ENCODE measurements around the gene TMEM80. TPM values are rescaled to one million over a fixed set of nuclear protein-coding genes. Genes with fewer than 3 reads are reported as not detected.
A peak's percentile ranks its signal among the peaks of the same experiment; 100 is the strongest.

The TMEM80 gene
- total and polyA plus RNA-seq, 9 of the 15 experiments (the other 6 are each of a cell fraction or from before 2014, with no cell fraction given), result 5.1 to 30.1 (median 12.4) TPM

DNA sequence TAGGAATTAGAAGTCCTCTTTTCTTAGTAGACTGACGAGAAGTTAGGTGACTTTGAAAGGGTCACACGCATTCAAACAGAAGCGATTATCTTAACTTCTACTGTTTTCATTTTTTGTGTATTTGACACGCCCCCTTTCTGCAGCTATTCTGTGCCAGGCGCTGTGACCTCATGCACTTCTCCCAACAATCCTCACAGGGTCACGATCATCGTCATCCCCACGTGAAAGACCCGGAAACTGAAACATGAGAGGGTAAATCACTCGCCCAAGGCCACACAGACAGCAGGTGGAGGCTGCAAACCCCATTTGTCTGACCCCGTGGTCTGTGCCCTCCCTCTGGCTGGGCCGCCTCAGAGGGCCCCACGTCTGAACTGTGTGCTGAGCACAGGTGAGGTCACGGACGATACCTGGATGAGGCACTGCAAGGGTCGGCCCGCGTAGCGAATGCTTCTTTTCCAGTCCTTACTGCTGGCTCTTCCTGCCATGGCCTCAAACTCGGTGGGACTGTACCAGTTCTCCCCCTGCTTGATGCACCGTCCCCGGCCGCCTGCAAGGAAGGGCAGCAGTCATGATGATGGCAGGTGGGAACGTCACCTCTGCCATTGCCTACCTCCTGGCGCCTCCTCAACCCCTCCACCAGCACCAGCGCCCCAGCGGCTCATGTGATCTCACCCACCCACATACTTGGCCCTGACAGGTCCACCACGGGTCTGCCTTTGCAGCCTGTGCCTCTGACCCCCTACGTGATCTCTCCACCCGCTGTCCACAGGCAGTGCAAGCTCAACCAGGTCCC is 9.0 kb upstream of the TMEM80 start:
- H3K4me1 ChIP-seq (replicated peaks in 1 of 2; ENCODE audit: control insufficient read depth in 2 of 2, insufficient read depth in 2 of 2, low read length in 2 of 2), result peaks cover 12 to 16% of the 10 kb centered on the region in 2 experiments
- no peaks in the 10 kb centered on the region for H3K9me3 ChIP-seq (replicated peaks; ENCODE audit: control insufficient read depth, insufficient read depth, low read depth, low read length)
- intact Hi-C loops (cut with micrococcal nuclease) (no loop called here), in situ Hi-C loops (cut with MboI) (no loop called here)
- DNase-seq (ENCODE audit: extremely low read depth in 1 of 4, low spot score in 3 of 4) (no peak), FAIRE-seq (no peak), ATAC-seq (no peak)
- 89% methylated on average over 26 of the region's 30 CpGs for WGBS (ENCODE audit: insufficient coverage, low coverage, missing lambda C conversion rate)
- peaks cover 31% of the 10 kb centered on the region for H3K79me2 ChIP-seq (ENCODE audit: control insufficient read depth, insufficient read depth, low read length)
- H3K36me3 ChIP-seq (ENCODE audit: control insufficient read depth, insufficient read depth, low read length), result peaks cover 93% of the 10 kb centered on the region
- CTCF ChIA-PET (ENCODE audit: low intra/inter-chr PET ratio), result no interaction called here
- 0 out of 4 replicates have a peak overlapping the region, but pooled peaks of 1 of the 2 experiments have one; percentile 21 for H3K9ac ChIP-seq (ENCODE audit: insufficient read depth in 1 of 2, low read depth in 2 of 2, low read length in 2 of 2)
- no peak overlapping the region for H3K4me3 ChIP-seq
- H4K20me1 ChIP-seq (replicated peaks; ENCODE audit: control insufficient read depth, insufficient read depth, low read length), result no peaks in the 10 kb centered on the region; the same call in none of the 2 replicates
- H3K27me3 ChIP-seq (ENCODE audit: control insufficient read depth in 2 of 2, insufficient read depth in 2 of 2, low read length in 2 of 2), result no peaks in the 10 kb centered on the region
- BruUV-seq (replicated peaks), result no TSS peak
- POLR2A ChIA-PET, result interaction anchor here (0.7 kb wide), 1 partner anchor 11 kb away, joined by 3 read pairs; no protein-coding TSS in a partner anchor
- no peak overlapping the region for H3K27ac ChIP-seq (ENCODE audit: extremely low read depth, low read depth, low read length)
- peaks cover under 1% of the 10 kb centered on the region for H3K9me1 ChIP-seq (ENCODE audit: control insufficient read depth, insufficient read depth, low read length)
- H2AFZ ChIP-seq (ENCODE audit: low read depth, low read length), result no peak overlapping the region
- H3K4me2 ChIP-seq (ENCODE audit: insufficient read depth, low read length), result no peak overlapping the region
- TF ChIP-seq RBFOX2 (IDR thresholded peaks at IDR 0.05; ENCODE audit: low read depth, low read length) (peak; percentile 49), PHF21A (IDR thresholded peaks at IDR 0.05; ENCODE audit: borderline replicate concordance, low read depth) (no peak), ZNF134 (CRISPR knock-in tag; conservative IDR thresholded peaks at IDR 0.05) (no peak), CBX5 (IDR thresholded peaks at IDR 0.05; ENCODE audit: borderline replicate concordance, low read depth) (no peak), RBM17 (IDR thresholded peaks at IDR 0.05; ENCODE audit: borderline replicate concordance, low read depth, low read length) (no peak), BCL6 (CRISPR knock-in tag; IDR thresholded peaks at IDR 0.05) (no peak), SREBF1 (IDR thresholded peaks at IDR 0.05; ENCODE audit: borderline replicate concordance, low read depth, low read length) (no peak), IRF2 (CRISPR knock-in tag; IDR thresholded peaks at IDR 0.05) (no peak), POLR3A (IDR thresholded peaks at IDR 0.05; ENCODE audit: borderline replicate concordance, extremely low read depth, insufficient read depth, insufficient read length) (no peak), CBX8 (IDR thresholded peaks at IDR 0.05; ENCODE audit: borderline replicate concordance, extremely low read depth, low read depth, low read length, poor library complexity, severe bottlenecking) (no peak), MAFF (IDR thresholded peaks at IDR 0.05; ENCODE audit: low read length) (no peak), KLF1 (tag; IDR thresholded peaks at IDR 0.05) (no peak), POLR2A (conservative IDR thresholded peaks at IDR 0.05) (peak; percentile 48; the same call in 1 of the 2 replicates), ZNF778 (CRISPR knock-in tag; IDR thresholded peaks at IDR 0.05) (no peak), POLR2AphosphoS5 (IDR thresholded peaks at IDR 0.05; ENCODE audit: control insufficient read depth, insufficient read depth, low read depth, low read length) (no peak), POLR2G (IDR thresholded peaks at IDR 0.05; ENCODE audit: low read depth, low read length) (peak; percentile 48), DACH1 (IDR thresholded peaks at IDR 0.05; ENCODE audit: partially characterized antibody) (no peak), RNF2 (IDR thresholded peaks at IDR 0.05) (no peak)
- TF ChIP-seq, protein P1, sequence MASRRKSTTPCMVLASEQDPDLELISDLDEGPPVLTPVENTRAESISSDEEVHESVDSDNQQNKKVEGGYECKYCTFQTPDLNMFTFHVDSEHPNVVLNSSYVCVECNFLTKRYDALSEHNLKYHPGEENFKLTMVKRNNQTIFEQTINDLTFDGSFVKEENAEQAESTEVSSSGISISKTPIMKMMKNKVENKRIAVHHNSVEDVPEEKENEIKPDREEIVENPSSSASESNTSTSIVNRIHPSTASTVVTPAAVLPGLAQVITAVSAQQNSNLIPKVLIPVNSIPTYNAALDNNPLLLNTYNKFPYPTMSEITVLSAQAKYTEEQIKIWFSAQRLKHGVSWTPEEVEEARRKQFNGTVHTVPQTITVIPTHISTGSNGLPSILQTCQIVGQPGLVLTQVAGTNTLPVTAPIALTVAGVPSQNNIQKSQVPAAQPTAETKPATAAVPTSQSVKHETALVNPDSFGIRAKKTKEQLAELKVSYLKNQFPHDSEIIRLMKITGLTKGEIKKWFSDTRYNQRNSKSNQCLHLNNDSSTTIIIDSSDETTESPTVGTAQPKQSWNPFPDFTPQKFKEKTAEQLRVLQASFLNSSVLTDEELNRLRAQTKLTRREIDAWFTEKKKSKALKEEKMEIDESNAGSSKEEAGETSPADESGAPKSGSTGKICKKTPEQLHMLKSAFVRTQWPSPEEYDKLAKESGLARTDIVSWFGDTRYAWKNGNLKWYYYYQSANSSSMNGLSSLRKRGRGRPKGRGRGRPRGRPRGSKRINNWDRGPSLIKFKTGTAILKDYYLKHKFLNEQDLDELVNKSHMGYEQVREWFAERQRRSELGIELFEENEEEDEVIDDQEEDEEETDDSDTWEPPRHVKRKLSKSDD (conservative IDR thresholded peaks at IDR 0.05; ENCODE audit: low read length), result no peak
- TF ChIP-seq, protein P2, sequence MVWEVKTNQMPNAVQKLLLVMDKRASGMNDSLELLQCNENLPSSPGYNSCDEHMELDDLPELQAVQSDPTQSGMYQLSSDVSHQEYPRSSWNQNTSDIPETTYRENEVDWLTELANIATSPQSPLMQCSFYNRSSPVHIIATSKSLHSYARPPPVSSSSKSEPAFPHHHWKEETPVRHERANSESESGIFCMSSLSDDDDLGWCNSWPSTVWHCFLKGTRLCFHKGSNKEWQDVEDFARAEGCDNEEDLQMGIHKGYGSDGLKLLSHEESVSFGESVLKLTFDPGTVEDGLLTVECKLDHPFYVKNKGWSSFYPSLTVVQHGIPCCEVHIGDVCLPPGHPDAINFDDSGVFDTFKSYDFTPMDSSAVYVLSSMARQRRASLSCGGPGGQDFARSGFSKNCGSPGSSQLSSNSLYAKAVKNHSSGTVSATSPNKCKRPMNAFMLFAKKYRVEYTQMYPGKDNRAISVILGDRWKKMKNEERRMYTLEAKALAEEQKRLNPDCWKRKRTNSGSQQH (CRISPR knock-in tag; IDR thresholded peaks at IDR 0.05), result no peak
